CD8-positive, alpha-beta memory T cell (primary cell): ENCODE results near the gene C20orf173. TPM values are rescaled to one million over a fixed set of nuclear protein-coding genes. Genes with fewer than 3 reads are reported as not detected.

Experiments used
- CTCF ChIA-PET: fragments of 350-600 bp; sonication (Branson Sonifier 250); formaldehyde crosslinking; loops from one replicate; lab custom pipeline; 2021; ENCODE audit warnings: antibody characterized with exemption; lab: Charles Lee
- POLR2A ChIA-PET: fragments of 350-600 bp; sonication (Branson Sonifier 250); formaldehyde crosslinking; loops from one replicate; lab custom pipeline; 2021; ENCODE audit warnings: antibody characterized with exemption; lab: Charles Lee
- DNase-seq, 5 donors: peaks; one replicate each; pipeline versions ENCODE4 v3.0.0 to v3.0.0-alpha.2; 2020 to 2022; ENCODE audit warnings: mixed read lengths in 1 of 5
- H3K27ac ChIP-seq: one replicate; pipeline ENCODE4 v1.7.0; 2013; ENCODE audit warnings: low read depth, mild to moderate bottlenecking, low read length, moderate library complexity
- H3K27me3 ChIP-seq: 2 replicates; pipeline ENCODE4 v1.7.0; 2013; ENCODE audit warnings: low read length, mild to moderate bottlenecking; ENCODE audit not compliant: insufficient read depth, poor library complexity, severe bottlenecking
- H3K36me3 ChIP-seq: 2 replicates; pipeline ENCODE4 v1.7.0; 2013; ENCODE audit warnings: mild to moderate bottlenecking, low read length, moderate library complexity; ENCODE audit not compliant: insufficient read depth
- H3K4me1 ChIP-seq: 2 replicates; pipeline ENCODE4 v1.7.0; 2013; ENCODE audit warnings: mild to moderate bottlenecking, low read length, moderate library complexity; ENCODE audit not compliant: insufficient read depth
- H3K4me3 ChIP-seq: 2 replicates; pipeline ENCODE4 v1.7.0; 2013; ENCODE audit warnings: mild to moderate bottlenecking, low read length
- H3K9me3 ChIP-seq: 2 replicates; pipeline ENCODE4 v1.7.0; 2013; ENCODE audit warnings: mild to moderate bottlenecking, low read length
- H3K27ac Mint-ChIP-seq, 8 donors: one replicate each; pipeline ENCODE4 v1.8.0; 2020 to 2021; ENCODE audit warnings: mixed read lengths in 8 of 8, mild to moderate bottlenecking in 6 of 8, inconsistent platforms in 3 of 8, moderate library complexity in 3 of 8
- H3K27me3 Mint-ChIP-seq, 2 donors: one replicate each; pipeline ENCODE4 v1.8.0; 2020 to 2021; ENCODE audit warnings: mixed read lengths in 2 of 2, mild to moderate bottlenecking in 1 of 2, moderate library complexity in 1 of 2
- H3K36me3 Mint-ChIP-seq, 3 donors: one replicate each; pipeline ENCODE4 v1.8.0; 2020 to 2021; ENCODE audit warnings: mixed read lengths in 3 of 3, inconsistent platforms in 1 of 3, mild to moderate bottlenecking in 1 of 3
- H3K4me1 Mint-ChIP-seq, 3 donors: one replicate each; pipeline ENCODE4 v1.8.0; 2020 to 2021; ENCODE audit warnings: mixed read lengths in 3 of 3, inconsistent platforms in 1 of 3, mild to moderate bottlenecking in 1 of 3
- H3K4me3 Mint-ChIP-seq, 7 donors: one replicate each; pipeline ENCODE4 v1.8.0; 2020 to 2021; ENCODE audit warnings: mixed read lengths in 7 of 7, mild to moderate bottlenecking in 6 of 7, moderate library complexity in 4 of 7, inconsistent platforms in 2 of 7
- H3K9me3 Mint-ChIP-seq, 5 donors: one replicate each; pipeline ENCODE4 v1.8.0; 2020 to 2022; ENCODE audit warnings: mixed read lengths in 5 of 5, mild to moderate bottlenecking in 3 of 5, moderate library complexity in 2 of 5, inconsistent platforms in 1 of 5
- polyA plus RNA-seq: library from polyadenylated mRNA; unstranded; fragments of 300-500 nt; fragmentation: Illumina TruSeq; gene quantifications from one replicate; pipeline ENCODE4 v1.2.3, GENCODE V29; 2021
- total RNA-seq, 2 experiments: library from RNA; stranded (reverse); gene quantifications; one replicate each; pipeline ENCODE4 v1.2.3, GENCODE V29; 2021

C20orf173 gene
- not detected for total RNA-seq
- not detected for polyA plus RNA-seq

- DNase-seq, result no peak
- CTCF ChIA-PET, result no interaction called here
- Mint-ChIP-seq H3K36me3 (peaks cover 0 to 2% (median 0%) of the 10 kb centered on the region in 3 donors), H3K27ac (no peak within 1 kb of the TSS), H3K4me1 (no peaks in the 10 kb centered on the region), H3K9me3 (no peaks in the 10 kb centered on the region), H3K4me3 (no peak within 1 kb of the TSS), H3K27me3 (peaks cover 0 to 3% of the 10 kb centered on the region in 2 donors)
- Histone ChIP-seq H3K4me3 (no peak within 1 kb of the TSS), H3K36me3 (no peaks in the 10 kb centered on the region), H3K27ac (no peak within 1 kb of the TSS), H3K4me1 (no peaks in the 10 kb centered on the region), H3K27me3 (no peaks in the 10 kb centered on the region), H3K9me3 (no peaks in the 10 kb centered on the region)
- POLR2A ChIA-PET, result interaction anchor here (0.6 kb wide), 2 partner anchors 8 to 1108 kb away, joined by 6 to 10 read pairs; no protein-coding TSS in a partner anchor
Measured at GRCh38 chr20:35529552-35529951, at the start of gene C20orf173. TSS of gene C20orf173 (minus strand) at chr20:35529652. CDS start at chr20:35529373, 279 bp downstream.

GRCh38 chr20:35579196-35579595, 49.7 kb upstream of the C20orf173 start:
- H3K36me3 Mint-ChIP-seq, result peaks cover 0 to 7% (median 0%) of the 10 kb centered on the region in 3 donors
- no peaks in the 10 kb centered on the region for H3K4me1 Mint-ChIP-seq
- H3K4me3 ChIP-seq, result no peak overlapping the region
- no peak overlapping the region for H3K27ac ChIP-seq
- no peaks in the 10 kb centered on the region for H3K4me1 ChIP-seq
- no peaks in the 10 kb centered on the region for H3K9me3 ChIP-seq
- H3K27me3 Mint-ChIP-seq, result peaks cover 6 to 8% of the 10 kb centered on the region in 2 donors
- H3K9me3 Mint-ChIP-seq, result peaks cover 6 to 15% (median 9%) of the 10 kb centered on the region in 5 donors
- no peak overlapping the region for H3K4me3 Mint-ChIP-seq
- CTCF ChIA-PET, result no interaction called here
- H3K27me3 ChIP-seq, result no peaks in the 10 kb centered on the region
- POLR2A ChIA-PET, result no interaction called here
- no peak for DNase-seq
- no peak overlapping the region for H3K27ac Mint-ChIP-seq
- H3K36me3 ChIP-seq, result no peaks in the 10 kb centered on the region

- ChIA-PET POLR2A (no interaction called here), CTCF (no interaction called here)
- peaks cover 0 to 7% (median 0%) of the 10 kb centered on the region in 3 donors for H3K36me3 Mint-ChIP-seq
- no peak overlapping the region for H3K4me3 Mint-ChIP-seq
- Histone ChIP-seq H3K4me3 (no peak overlapping the region), H3K27ac (no peak overlapping the region), H3K36me3 (no peaks in the 10 kb centered on the region), H3K27me3 (no peaks in the 10 kb centered on the region), H3K9me3 (no peaks in the 10 kb centered on the region), H3K4me1 (no peaks in the 10 kb centered on the region)
- H3K9me3 Mint-ChIP-seq, result peaks cover 6 to 19% (median 13%) of the 10 kb centered on the region in 5 donors
- peaks cover 6 to 8% of the 10 kb centered on the region in 2 donors for H3K27me3 Mint-ChIP-seq
- DNase-seq, result no peak
- H3K4me1 Mint-ChIP-seq, result no peaks in the 10 kb centered on the region
- no peak overlapping the region for H3K27ac Mint-ChIP-seq
Measured at GRCh38 chr20:35578469-35578868, 49.0 kb upstream of the C20orf173 start.

GRCh38 chr20:35576816-35577215, 47.4 kb upstream of the C20orf173 start:
- CTCF ChIA-PET, result no interaction called here
- no peak overlapping the region for H3K27ac ChIP-seq
- Mint-ChIP-seq H3K27ac (no peak overlapping the region), H3K9me3 (peaks cover 6 to 22% (median 13%) of the 10 kb centered on the region in 5 donors), H3K4me3 (no peak overlapping the region), H3K36me3 (peaks cover 0 to 7% (median 2%) of the 10 kb centered on the region in 3 donors), H3K27me3 (peaks cover 6 to 7% of the 10 kb centered on the region in 2 donors), H3K4me1 (no peaks in the 10 kb centered on the region)
- H3K36me3 ChIP-seq, result no peaks in the 10 kb centered on the region
- no peaks in the 10 kb centered on the region for H3K9me3 ChIP-seq
- POLR2A ChIA-PET, result no interaction called here
- H3K27me3 ChIP-seq, result no peaks in the 10 kb centered on the region
- H3K4me3 ChIP-seq, result no peak overlapping the region
- DNase-seq, result no peak
- no peaks in the 10 kb centered on the region for H3K4me1 ChIP-seq

- Histone ChIP-seq H3K4me3 (no peak overlapping the region), H3K36me3 (no peaks in the 10 kb centered on the region), H3K4me1 (no peaks in the 10 kb centered on the region), H3K27me3 (no peaks in the 10 kb centered on the region), H3K9me3 (no peaks in the 10 kb centered on the region), H3K27ac (no peak overlapping the region)
- Mint-ChIP-seq H3K9me3 (peaks cover 2 to 19% (median 10%) of the 10 kb centered on the region in 5 donors), H3K36me3 (peaks cover 0 to 2% (median 0%) of the 10 kb centered on the region in 3 donors), H3K4me1 (no peaks in the 10 kb centered on the region), H3K27ac (peak overlapping the region in 1 of 8 donors; percentile 66), H3K27me3 (peaks cover 6 to 7% of the 10 kb centered on the region in 2 donors), H3K4me3 (no peak overlapping the region)
- ChIA-PET POLR2A (interaction anchor here (0.7 kb wide), 1 partner anchor 192 kb away, joined by 3 read pairs; no protein-coding TSS in a partner anchor), CTCF (no interaction called here)
- no peak for DNase-seq
Measured at GRCh38 chr20:35575958-35576357, 46.5 kb upstream of the C20orf173 start.

- Mint-ChIP-seq H3K4me3 (no peak overlapping the region), H3K36me3 (peaks cover 0 to 2% (median 0%) of the 10 kb centered on the region in 3 donors), H3K9me3 (peaks cover 2 to 19% (median 10%) of the 10 kb centered on the region in 5 donors), H3K27ac (no peak overlapping the region), H3K27me3 (peaks cover 3 to 6% of the 10 kb centered on the region in 2 donors), H3K4me1 (no peaks in the 10 kb centered on the region)
- POLR2A ChIA-PET, result no interaction called here
- Histone ChIP-seq H3K4me1 (no peaks in the 10 kb centered on the region), H3K4me3 (no peak overlapping the region), H3K36me3 (no peaks in the 10 kb centered on the region), H3K27me3 (no peaks in the 10 kb centered on the region), H3K27ac (no peak overlapping the region), H3K9me3 (no peaks in the 10 kb centered on the region)
- CTCF ChIA-PET, result no interaction called here
- DNase-seq, result no peak
Measured at GRCh38 chr20:35572838-35573237, 43.4 kb upstream of the C20orf173 start.

GRCh38 chr20:35571555-35571954, 42.1 kb upstream of the C20orf173 start:
- Histone ChIP-seq H3K27ac (no peak overlapping the region), H3K4me1 (no peaks in the 10 kb centered on the region), H3K36me3 (no peaks in the 10 kb centered on the region), H3K4me3 (no peak overlapping the region), H3K27me3 (no peaks in the 10 kb centered on the region), H3K9me3 (no peaks in the 10 kb centered on the region)
- no peak for DNase-seq
- Mint-ChIP-seq H3K4me1 (no peaks in the 10 kb centered on the region), H3K27ac (no peak overlapping the region), H3K4me3 (no peak overlapping the region), H3K9me3 (peaks cover 2 to 19% (median 10%) of the 10 kb centered on the region in 5 donors), H3K36me3 (peaks cover 0 to 2% (median 0%) of the 10 kb centered on the region in 3 donors), H3K27me3 (peaks cover 3 to 6% of the 10 kb centered on the region in 2 donors)
- POLR2A ChIA-PET, result no interaction called here
- CTCF ChIA-PET, result no interaction called here

- no peak for DNase-seq
- Histone ChIP-seq H3K27me3 (no peaks in the 10 kb centered on the region), H3K4me1 (no peaks in the 10 kb centered on the region), H3K36me3 (no peaks in the 10 kb centered on the region), H3K4me3 (no peak overlapping the region), H3K27ac (no peak overlapping the region), H3K9me3 (no peaks in the 10 kb centered on the region)
- no peak overlapping the region for H3K4me3 Mint-ChIP-seq
- no peaks in the 10 kb centered on the region for H3K4me1 Mint-ChIP-seq
- peaks cover 0 to 12% (median 10%) of the 10 kb centered on the region in 5 donors for H3K9me3 Mint-ChIP-seq
- no peak overlapping the region for H3K27ac Mint-ChIP-seq
- ChIA-PET POLR2A (interaction anchor here (0.7 kb wide), 1 partner anchor 340 kb away, joined by 4 read pairs; no protein-coding TSS in a partner anchor), CTCF (interaction anchor here (0.7 kb wide), 1 partner anchor 59 kb away, joined by 3 read pairs; no protein-coding TSS in a partner anchor)
- peaks cover 2 to 6% of the 10 kb centered on the region in 2 donors for H3K27me3 Mint-ChIP-seq
- H3K36me3 Mint-ChIP-seq, result peaks cover 0 to 2% (median 0%) of the 10 kb centered on the region in 3 donors
Measured at GRCh38 chr20:35568645-35569044, 39.2 kb upstream of the C20orf173 start.
